ENCODE measurements around the gene ARL2BP. TPM values are rescaled to one million over a fixed set of nuclear protein-coding genes. Genes with fewer than 3 reads are reported as not detected.

ARL2BP gene
- total and polyA plus RNA-seq, 2 of the 13 experiments (the other 11 are each of a cell fraction or from before 2014, with no cell fraction given), result 64.3 to 67.6 TPM

DNA sequence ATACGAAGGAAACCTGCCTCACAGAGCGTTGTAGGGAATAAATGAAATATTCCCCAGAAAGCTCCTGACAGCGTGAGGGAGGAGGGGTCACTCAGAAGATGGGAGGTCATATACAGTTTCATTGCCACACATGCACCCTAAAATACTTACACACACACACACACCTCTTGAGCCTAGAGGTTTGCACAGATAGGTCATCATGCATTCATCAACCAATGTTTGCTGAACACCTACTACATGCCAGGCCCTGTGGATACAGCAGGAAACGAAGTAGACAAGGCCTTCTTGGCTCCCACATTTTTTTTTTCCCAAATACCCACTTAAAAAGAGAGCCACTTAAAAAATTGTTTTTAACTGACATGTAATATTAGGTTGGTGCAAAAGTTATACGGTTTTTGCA lies 40.3 kb downstream of the ARL2BP start (continued):
- TF ChIP-seq, protein P1, sequence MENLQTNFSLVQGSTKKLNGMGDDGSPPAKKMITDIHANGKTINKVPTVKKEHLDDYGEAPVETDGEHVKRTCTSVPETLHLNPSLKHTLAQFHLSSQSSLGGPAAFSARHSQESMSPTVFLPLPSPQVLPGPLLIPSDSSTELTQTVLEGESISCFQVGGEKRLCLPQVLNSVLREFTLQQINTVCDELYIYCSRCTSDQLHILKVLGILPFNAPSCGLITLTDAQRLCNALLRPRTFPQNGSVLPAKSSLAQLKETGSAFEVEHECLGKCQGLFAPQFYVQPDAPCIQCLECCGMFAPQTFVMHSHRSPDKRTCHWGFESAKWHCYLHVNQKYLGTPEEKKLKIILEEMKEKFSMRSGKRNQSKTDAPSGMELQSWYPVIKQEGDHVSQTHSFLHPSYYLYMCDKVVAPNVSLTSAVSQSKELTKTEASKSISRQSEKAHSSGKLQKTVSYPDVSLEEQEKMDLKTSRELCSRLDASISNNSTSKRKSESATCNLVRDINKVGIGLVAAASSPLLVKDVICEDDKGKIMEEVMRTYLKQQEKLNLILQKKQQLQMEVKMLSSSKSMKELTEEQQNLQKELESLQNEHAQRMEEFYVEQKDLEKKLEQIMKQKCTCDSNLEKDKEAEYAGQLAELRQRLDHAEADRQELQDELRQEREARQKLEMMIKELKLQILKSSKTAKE (CRISPR knock-in tag; IDR thresholded peaks at IDR 0.05; ENCODE audit: borderline replicate concordance), result 0 out of 2 replicates have a peak, but pooled peaks have one; percentile 20
- 0 out of 2 replicates have a peak, but pooled peaks have one; percentile 40 for TF ChIP-seq ZNF780A (CRISPR knock-in tag; IDR thresholded peaks at IDR 0.05)

GRCh38 chr16:57289391-57290257 lies 44.6 kb downstream of the ARL2BP start:
- no peak for FAIRE-seq
- H3K4me3 ChIP-seq (replicated peaks in 1 of 3; ENCODE audit: insufficient read depth in 1 of 3, low read depth in 2 of 3, low read length in 3 of 3), result peak overlapping the region in 2 of 3 experiments; percentile 22 to 36; a peak in 1 of 6 replicates
- TF ChIP-seq, protein P2, sequence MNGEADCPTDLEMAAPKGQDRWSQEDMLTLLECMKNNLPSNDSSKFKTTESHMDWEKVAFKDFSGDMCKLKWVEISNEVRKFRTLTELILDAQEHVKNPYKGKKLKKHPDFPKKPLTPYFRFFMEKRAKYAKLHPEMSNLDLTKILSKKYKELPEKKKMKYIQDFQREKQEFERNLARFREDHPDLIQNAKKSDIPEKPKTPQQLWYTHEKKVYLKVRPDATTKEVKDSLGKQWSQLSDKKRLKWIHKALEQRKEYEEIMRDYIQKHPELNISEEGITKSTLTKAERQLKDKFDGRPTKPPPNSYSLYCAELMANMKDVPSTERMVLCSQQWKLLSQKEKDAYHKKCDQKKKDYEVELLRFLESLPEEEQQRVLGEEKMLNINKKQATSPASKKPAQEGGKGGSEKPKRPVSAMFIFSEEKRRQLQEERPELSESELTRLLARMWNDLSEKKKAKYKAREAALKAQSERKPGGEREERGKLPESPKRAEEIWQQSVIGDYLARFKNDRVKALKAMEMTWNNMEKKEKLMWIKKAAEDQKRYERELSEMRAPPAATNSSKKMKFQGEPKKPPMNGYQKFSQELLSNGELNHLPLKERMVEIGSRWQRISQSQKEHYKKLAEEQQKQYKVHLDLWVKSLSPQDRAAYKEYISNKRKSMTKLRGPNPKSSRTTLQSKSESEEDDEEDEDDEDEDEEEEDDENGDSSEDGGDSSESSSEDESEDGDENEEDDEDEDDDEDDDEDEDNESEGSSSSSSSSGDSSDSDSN (CRISPR knock-in tag; IDR thresholded peaks at IDR 0.05), result 0 out of 2 replicates have a peak, but pooled peaks have one; percentile 24
- TF ChIP-seq, protein P3, sequence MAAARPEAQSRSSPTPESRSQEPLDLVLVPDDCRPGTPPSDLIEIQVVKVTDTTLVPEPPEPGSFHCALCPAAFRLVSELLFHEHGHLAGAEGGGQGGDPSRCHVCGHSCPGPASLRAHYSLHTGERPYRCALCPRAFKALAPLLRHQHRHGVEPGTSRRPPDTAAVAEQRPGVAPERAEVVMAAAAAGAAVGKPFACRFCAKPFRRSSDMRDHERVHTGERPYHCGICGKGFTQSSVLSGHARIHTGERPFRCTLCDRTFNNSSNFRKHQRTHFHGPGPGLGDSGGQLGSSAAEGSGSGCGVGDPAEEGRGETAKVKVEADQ (CRISPR knock-in tag; IDR thresholded peaks at IDR 0.05; ENCODE audit: borderline replicate concordance), result 0 out of 2 replicates have a peak, but pooled peaks have one; percentile 29
- TF ChIP-seq ZNF572 (CRISPR knock-in tag; IDR thresholded peaks at IDR 0.05) (0 out of 2 replicates have a peak, but pooled peaks have one; percentile 57), ZBTB7B (CRISPR knock-in tag; IDR thresholded peaks at IDR 0.05) (0 out of 2 replicates have a peak, but pooled peaks have one; percentile 14), ZNF460 (CRISPR knock-in tag; IDR thresholded peaks at IDR 0.05; ENCODE audit: borderline replicate concordance) (no peak), ZNF350 (CRISPR knock-in tag; IDR thresholded peaks at IDR 0.05; ENCODE audit: borderline replicate concordance, low read depth) (0 out of 2 replicates have a peak, but pooled peaks have one; percentile 35), KLF9 (CRISPR knock-in tag; IDR thresholded peaks at IDR 0.05; ENCODE audit: low read depth) (no peak), ZNF263 (CRISPR knock-in tag; IDR thresholded peaks at IDR 0.05) (no peak), ZNF652 (CRISPR knock-in tag; IDR thresholded peaks at IDR 0.05; ENCODE audit: borderline replicate concordance, low read depth) (peak; percentile 67), ZNF7 (CRISPR knock-in tag; IDR thresholded peaks at IDR 0.05) (peak; percentile 17; the same call in 1 of the 2 replicates)
- TF ChIP-seq, protein P4, sequence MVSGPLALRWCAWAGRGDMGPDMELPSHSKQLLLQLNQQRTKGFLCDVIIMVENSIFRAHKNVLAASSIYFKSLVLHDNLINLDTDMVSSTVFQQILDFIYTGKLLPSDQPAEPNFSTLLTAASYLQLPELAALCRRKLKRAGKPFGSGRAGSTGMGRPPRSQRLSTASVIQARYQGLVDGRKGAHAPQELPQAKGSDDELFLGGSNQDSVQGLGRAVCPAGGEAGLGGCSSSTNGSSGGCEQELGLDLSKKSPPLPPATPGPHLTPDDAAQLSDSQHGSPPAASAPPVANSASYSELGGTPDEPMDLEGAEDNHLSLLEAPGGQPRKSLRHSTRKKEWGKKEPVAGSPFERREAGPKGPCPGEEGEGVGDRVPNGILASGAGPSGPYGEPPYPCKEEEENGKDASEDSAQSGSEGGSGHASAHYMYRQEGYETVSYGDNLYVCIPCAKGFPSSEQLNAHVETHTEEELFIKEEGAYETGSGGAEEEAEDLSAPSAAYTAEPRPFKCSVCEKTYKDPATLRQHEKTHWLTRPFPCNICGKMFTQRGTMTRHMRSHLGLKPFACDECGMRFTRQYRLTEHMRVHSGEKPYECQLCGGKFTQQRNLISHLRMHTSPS (CRISPR knock-in tag; IDR thresholded peaks at IDR 0.05; ENCODE audit: low read depth), result peak; percentile 30; the same call in 1 of the 2 replicates
- peak; percentile 59 for ATAC-seq
- H3K4me1 ChIP-seq (ENCODE audit: insufficient read depth, low read length), result peaks cover 70% of the 10 kb centered on the region
- H3K36me3 ChIP-seq (replicated peaks in 1 of 2; ENCODE audit: control insufficient read depth in 1 of 2, insufficient read depth in 2 of 2, low read length in 2 of 2), result no peaks in the 10 kb centered on the region
- H3K27me3 ChIP-seq (ENCODE audit: control insufficient read depth in 1 of 2, insufficient read depth in 2 of 2, low read length in 2 of 2), result peaks cover 2 to 7% of the 10 kb centered on the region in 2 experiments; a peak in 2 of 5 replicates
- no peak overlapping the region for H2AFZ ChIP-seq (ENCODE audit: low read length)
- CTCF ChIA-PET (ENCODE audit: low intra/inter-chr PET ratio, low total read pairs), result no interaction called here
- no peaks in the 10 kb centered on the region for H3K9me3 ChIP-seq (ENCODE audit: low read length)
- DNase-seq (ENCODE audit: low spot score), result no peak
- no TSS peak for BruUV-seq (replicated peaks)
- peak overlapping the region; percentile 62 for H3K4me2 ChIP-seq (ENCODE audit: low read depth, low read length)
- intact Hi-C loops (cut with micrococcal nuclease; ENCODE audit: unreplicated experiment), result no loop called here
- WGBS (ENCODE audit: low lambda C conversion rate), result 11% methylated on average over 14 of the region's 14 CpGs
- H3K27ac ChIP-seq (ENCODE audit: extremely low read length, insufficient read depth, low read length), result no peak overlapping the region
- in situ Hi-C loops (cut with HindIII; ENCODE audit: extremely low pct_ligation_motif_present, low pct_unique_long_range_greater_than_20kb), result loop anchor here (10.0 kb wide), 1 partner anchor 205 kb away; no protein-coding TSS in a partner anchor
- H3K79me2 ChIP-seq (ENCODE audit: insufficient read depth, low read length), result no peaks in the 10 kb centered on the region
- 0 out of 2 replicates have a peak overlapping the region, but pooled peaks have one; percentile 3 for H3K9ac ChIP-seq (ENCODE audit: insufficient read depth, low read depth, low read length)
- no peaks in the 10 kb centered on the region for H4K20me1 ChIP-seq (ENCODE audit: insufficient read depth, low read length)
- POLR2A ChIA-PET, result interaction anchor here (1.0 to 4.2 kb wide), 6 partner anchors 9 to 104 kb away, joined by 3 to 15 read pairs (median 4); partner anchors contain the start of genes CX3CL1, PSME3IP1 and RSPRY1
